ENCODE data around the gene ADAMTS17.

The ADAMTS17 gene

DNA sequence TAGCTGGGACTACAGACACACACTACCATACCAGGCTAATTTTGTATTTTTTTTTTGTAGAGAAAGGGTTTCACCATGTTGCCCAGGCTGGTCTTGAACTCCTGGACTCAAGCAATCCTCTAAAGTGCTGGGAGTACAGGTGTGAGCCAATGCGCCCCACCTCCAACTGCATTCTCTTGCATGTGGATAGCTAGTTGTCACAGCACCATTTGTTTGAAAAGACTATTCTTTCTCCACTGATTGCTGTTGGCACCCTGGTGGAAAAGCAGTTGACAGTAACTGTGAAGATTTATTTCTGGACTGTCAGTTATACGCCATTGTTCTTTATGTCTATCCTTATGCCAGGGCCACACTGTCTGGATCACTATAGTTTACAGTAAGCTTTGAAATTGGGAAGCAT lies 303.9 kb downstream of the ADAMTS17 start:
- DNase-seq, result no peak

- DNase-seq, result no peak
Measured at GRCh38 chr15:100036015-100036414, 305.8 kb downstream of the ADAMTS17 start.

- no peak for DNase-seq
Measured at GRCh38 chr15:100034191-100034590, 307.6 kb downstream of the ADAMTS17 start.

DNA sequence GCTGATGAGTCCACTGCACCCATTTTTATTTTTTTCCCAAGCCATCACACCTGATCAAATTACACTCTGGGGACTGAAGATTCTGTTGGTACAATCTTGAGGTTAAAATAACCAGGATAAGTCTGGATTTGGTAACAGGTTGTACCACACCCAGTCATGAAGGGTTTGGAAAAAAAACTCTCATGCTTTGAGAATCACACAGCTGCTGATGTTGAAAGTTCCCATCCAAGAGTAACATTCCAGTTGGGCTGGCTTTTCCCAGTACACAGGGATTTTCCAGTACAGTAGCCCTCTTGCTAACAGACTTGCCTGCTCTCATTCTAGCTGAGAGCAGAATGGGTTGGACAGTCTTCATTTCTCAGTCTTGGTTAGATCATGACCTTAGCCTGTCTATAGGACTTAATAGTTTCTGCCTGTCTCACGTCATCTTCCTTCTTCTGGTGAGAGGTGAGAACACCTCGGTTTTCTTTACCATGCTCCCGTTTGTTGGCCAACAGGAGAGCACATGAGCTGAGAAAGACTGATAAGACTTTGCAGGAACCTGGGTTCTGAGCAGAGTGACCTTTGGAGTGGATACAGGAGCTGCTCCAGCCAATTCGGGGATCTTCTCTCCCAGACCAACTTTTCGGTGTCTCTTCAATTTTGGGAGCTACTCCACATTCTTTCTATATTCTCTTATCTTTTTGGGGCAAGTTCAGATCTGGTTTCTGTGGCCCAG lies 308.5 kb downstream of the ADAMTS17 start:
- no peak for DNase-seq

- DNase-seq, result no peak
Measured at GRCh38 chr15:100032358-100033085, 309.3 kb downstream of the ADAMTS17 start.

DNA sequence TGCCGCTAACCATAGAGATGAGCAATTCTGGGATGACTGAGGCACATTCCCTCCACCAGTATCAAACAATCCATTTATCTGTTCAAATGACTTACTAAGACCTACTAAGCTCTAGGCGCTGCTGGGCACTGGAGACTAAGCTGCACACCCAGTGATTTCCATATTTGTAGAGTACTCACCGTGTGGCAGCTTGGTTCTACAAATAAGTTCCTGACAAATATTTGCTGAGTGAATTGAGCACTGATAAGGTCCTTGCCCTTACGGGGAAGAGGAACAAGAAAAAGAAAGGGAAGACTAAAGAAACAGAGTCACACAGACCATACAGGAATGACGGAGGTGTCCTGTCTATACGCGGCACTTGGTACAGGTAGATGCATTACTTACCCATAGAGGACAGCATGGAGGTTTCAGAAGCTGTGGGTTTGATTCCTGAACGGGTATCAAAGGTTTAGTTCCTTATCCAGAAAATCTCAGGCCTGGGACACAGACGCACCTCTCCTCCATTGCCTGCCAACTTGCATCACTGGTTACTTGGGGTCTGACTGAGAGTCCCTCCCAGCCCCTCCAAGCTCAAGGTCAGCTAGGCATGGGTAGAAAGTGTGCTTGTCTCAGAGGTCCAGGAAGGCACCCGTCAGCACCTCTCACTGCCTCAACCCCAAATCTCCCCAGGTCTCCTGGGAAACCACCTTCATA lies 310.0 kb downstream of the ADAMTS17 start:
- DNase-seq, result no peak

DNA sequence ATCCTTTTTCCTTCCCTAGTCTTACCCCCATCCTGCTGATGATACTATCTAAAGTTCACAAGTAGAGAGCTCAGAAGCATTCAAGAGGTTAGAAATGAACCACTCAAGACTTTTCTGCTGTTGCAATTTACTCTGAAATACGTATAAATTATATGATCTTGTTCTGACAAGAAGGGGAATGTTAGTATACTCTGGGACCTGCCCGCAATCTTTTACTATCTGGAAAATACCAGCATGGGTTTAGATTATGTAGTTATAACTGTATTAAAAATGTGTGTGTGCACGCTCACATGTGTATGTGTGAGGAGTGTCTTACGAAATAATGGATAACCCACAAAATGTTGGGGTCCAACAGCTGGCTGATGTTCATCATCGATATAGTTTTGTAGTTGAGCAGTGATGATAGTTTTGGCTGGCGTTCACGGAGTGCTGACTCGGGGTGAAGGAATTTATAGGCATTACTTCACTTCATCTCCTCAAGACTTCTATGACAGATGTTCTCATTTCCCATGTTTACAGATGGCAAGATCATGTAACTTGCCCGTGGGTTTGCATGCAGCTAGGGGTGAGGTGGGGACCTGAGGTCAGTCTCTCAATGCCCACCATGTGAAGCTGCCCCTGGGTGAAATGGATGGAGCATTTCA lies 311.1 kb downstream of the ADAMTS17 start:
- no peak for DNase-seq

GRCh38 chr15:100029868-100030479 lies 311.8 kb downstream of the ADAMTS17 start:
- DNase-seq, result no peak

- DNase-seq, result no peak
Measured at GRCh38 chr15:100029045-100029444, 312.7 kb downstream of the ADAMTS17 start.

DNA sequence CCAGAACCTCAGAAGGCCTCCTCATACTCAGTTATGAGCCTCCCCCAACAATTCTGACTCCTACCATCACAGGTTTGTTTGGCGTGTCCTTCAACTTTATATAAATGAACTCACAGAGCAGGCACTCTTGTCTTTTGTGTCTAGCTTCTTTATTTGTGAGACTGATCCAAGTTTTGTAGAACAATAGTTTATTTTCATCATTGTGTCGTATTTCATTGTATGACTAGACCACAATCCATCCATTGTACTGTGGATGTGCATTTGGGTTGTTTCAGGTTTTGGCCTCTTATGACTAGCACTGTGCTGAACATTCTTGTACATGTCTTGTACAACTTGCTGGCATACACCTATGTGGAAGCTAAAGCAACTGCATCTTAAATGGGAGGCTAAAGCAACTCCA lies 315.7 kb downstream of the ADAMTS17 start:
- DNase-seq, result no peak

GRCh38 chr15:100022806-100023205 lies 319.0 kb downstream of the ADAMTS17 start:
- no peak for DNase-seq

GRCh38 chr15:100022391-100022790 lies 319.4 kb downstream of the ADAMTS17 start:
- DNase-seq, result no peak

- no peak for DNase-seq
Measured at GRCh38 chr15:100021653-100022052, 320.1 kb downstream of the ADAMTS17 start.

DNA sequence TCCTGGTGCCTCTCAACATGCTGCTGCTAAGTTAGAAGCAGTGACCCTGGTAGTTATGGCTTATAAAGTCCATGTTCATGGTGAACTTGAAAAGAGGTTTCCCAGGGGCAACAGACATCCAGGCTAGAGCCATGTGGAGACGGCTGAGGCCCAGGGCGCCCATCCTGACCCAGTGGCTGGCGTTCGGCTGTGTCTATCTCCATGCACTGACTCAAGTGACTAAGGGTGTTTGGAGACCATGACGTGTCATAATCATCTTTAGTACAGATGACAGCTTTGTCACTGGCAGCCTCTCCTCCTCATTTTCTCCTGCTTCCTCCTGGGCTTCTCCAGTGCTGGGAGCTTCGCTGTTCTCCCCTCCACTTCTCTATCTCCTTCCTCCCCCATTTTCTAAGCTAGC lies 321.2 kb downstream of the ADAMTS17 start:
- no peak for DNase-seq

DNA sequence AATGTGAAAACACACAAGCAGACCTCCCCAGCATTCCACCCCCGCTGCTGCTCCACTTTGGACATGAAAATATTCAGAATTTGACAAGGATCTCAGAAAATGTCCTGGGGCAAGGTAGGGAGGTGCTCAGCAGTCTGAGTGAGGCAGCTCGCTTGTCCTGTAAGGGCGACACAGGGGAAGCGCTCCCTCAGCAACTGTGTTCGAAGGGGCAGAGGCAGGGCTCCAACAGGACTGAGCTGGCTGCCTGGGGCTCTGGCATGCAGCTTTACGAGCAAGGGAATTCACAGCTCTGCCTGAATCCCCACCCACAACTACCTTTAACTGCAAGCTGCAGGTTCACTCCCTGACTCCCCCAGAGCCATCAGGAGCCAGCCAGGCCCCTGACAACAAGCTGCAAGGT lies 321.6 kb downstream of the ADAMTS17 start:
- no peak for DNase-seq

DNA sequence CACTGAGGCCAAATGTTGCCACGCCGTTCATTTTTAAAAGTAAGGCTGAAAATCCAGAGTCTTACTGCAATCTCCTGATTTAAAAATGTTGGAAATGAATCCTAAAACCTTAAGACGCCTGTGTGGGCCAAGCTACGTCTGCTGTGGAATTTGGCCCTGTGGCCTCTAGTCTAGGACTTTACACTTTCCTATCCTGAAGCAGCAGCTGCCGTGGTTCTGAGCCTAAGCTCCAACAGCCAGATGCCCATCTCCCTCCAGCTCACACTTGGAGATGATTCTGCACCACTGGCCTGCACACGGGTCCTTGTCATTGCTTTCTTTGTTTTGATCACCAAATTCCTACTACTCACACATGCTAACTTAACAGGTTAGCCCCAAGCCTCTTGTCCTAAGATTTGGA lies 322.2 kb downstream of the ADAMTS17 start:
- no peak for DNase-seq

GRCh38 chr15:100018191-100018590 lies 323.6 kb downstream of the ADAMTS17 start:
- DNase-seq, result no peak

DNA sequence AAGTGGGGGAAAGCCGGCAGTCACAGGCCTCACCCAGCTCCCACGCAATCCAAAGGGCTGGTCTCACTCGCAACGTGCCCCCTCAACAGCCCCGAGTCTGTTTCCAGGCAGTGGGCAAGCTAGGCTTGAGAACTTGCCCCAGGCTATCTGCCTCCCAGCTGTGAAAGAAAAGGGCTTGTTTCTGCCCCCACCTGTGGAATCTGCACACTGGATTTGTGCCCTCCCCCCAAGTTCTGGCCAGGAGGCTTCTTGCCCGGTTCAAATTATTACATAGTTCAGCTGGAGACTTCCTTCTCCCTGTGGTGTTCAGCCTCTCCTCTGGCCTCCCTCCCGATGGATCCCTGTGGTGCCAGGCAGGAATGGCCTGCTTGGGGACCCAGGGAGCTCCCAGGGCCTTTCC lies 324.6 kb downstream of the ADAMTS17 start:
- DNase-seq, result no peak

DNA sequence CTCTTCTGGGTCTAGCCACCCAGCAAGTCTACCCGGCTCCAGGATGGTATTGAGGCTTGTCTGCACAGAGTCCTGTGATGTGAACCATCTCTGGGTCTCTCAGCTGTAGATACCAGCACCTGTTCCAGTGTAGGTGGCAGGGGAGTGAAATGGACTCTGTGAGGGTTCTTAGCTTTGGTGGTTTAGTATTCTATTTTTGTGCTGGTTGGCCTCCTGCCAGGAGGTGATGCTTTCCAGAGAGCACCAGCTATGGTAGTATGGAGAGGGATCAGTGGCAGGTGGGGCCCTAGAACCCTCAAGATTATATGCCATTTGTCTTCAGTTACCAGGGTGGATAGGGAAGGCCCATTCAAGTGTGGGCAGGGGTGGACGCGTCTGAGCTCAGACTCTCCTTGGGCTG lies 325.1 kb downstream of the ADAMTS17 start:
- no peak for DNase-seq

GRCh38 chr15:100011235-100011634 lies 330.5 kb downstream of the ADAMTS17 start:
- DNase-seq, result no peak

- no peak for DNase-seq
Measured at GRCh38 chr15:100009372-100009771, 332.4 kb downstream of the ADAMTS17 start.

GRCh38 chr15:100008258-100008657 lies 333.5 kb downstream of the ADAMTS17 start:
- DNase-seq, result no peak

GRCh38 chr15:100007609-100008008 lies 334.2 kb downstream of the ADAMTS17 start:
- DNase-seq, result no peak
